Stimulated activated naive CD4-positive, alpha-beta T cell treated with Interleukin-2 at 50 U/mL for 16 hours (primary cell): ENCODE measurements around the gene TSPAN14.

Source experiments
- DNase-seq: peaks from one replicate; lab custom pipeline; 2025; lab: John Stamatoyannopoulos, UW

Gene TSPAN14

DNA sequence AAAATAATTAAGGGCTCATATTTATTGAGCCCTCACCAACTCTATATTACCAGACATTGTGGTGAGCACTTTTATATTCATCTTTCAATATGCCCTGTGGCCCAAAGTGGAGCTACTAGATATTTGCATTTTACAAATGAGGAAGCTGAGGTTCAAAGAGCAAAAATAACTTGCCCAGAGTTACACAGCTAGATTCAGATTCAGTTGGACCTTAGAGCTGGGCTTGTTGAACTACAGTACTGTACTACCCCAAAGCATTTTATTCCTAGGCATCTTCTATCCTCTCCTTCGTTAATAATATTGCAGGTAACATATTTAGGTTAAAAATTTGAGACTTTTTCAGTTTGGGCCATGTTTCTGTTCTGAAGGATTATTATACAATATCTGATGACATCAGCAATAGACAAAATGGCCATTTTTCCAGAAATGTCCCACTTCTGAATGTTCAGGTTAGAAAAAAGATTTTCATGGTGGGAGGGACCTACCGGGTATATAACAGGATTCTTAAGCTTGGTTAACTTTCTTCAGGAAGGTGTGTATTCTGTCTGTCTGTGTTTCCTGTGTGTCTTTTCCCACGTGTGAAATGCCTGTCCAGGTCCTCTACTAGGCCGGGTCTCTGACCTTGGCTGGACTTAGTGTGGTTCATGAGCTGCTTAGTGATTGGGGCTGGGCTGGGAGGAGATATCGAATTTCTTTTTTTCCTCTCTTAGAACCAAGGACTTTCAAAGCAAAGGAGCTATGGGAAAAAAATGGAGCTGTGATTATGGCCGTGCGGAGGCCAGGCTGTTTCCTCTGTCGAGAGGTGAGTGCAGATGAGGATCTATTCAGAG, 32.2 kb upstream of the TSPAN14 start:
- DNase-seq = no peak

GRCh38 chr10:80425901-80426300, 28.2 kb upstream of the TSPAN14 start:
- DNase-seq = no peak

- no peak for DNase-seq
Observed at GRCh38 chr10:80427541-80427940, 26.6 kb upstream of the TSPAN14 start.

- DNase-seq = no peak
Observed at GRCh38 chr10:80429521-80429973, 24.6 kb upstream of the TSPAN14 start.

DNA sequence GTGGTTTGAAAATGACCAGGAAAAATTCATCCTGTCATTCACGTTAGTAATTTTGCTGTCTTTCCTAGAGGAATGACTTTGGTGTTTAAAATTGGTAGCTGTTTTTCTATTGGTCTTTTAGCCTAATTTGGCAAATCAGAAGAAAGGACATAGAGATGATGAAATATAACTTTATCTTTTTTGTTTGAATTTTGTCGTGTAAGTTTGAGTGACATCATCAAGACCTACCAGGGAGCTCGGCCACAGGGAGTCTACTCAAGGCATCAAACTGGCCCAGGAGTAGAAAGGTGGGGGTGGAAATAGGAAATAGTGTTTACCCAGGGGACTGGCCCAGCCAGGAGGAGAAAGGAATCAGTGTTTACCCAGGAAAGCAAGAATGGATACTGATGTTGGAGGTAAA, 21.0 kb upstream of the TSPAN14 start:
- DNase-seq = no peak

- no peak for DNase-seq
Observed at GRCh38 chr10:80436446-80437098, 17.5 kb upstream of the TSPAN14 start.

DNA sequence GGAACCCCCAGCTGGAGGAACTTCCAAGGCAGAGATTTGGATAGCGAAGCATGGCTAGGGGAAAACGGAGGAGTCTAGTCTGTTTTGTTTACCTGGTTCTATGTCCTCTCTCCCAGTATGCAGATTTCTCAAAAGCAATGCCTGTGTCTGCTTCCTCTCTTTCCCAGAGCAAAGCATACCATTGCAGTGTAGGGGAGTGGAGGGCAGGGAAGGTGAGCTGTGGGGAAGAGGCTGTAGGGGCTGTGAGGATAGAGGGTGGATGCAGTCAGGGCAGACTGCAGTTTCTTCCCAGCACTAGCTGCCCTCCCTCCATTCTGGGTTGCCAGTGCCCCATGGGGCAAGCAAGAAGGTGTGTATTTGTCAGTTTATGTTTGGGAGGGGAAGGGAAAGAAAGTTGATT, 16.9 kb upstream of the TSPAN14 start:
- no peak for DNase-seq

DNA sequence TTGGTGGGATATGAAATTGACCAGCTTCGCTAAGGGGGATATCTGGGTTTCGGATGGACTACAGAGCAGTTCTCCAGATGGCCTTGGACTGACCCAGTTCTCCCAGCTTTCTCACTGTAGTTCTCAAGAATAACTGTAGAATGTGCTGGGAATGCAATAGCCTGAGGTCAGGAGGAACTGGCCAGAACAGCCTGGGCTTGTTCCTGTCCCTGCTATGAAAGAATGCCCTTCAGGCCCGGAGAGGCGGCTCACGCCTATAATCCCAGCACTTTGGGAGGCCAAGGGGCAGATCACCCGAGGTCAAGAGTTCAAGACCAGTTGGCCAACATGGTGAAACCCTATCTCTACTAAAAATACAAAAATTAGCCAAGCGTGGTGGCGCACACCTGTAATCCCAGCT, 12.3 kb upstream of the TSPAN14 start:
- no peak for DNase-seq

DNA sequence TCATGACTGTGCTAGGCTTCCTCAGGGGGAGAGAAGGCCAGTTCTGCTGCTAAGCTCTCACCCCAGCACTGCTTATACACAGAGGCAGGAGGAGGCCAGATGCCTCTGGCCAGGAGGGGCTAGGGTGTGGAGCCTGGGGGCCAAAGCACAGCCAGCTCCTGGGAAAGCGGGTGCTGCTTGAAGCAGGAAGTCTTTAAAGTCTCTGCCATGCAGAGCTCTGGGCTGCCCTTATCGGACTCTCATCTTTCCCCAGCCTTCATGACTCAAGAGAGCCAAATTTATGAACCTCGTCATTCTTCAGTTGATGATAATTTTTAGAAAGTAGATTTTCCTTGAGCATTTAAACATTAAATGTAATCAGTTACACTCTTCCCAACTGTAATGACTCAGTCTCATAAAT, 11.2 kb upstream of the TSPAN14 start:
- no peak for DNase-seq

- no peak for DNase-seq
Observed at GRCh38 chr10:80443531-80443974, 10.6 kb upstream of the TSPAN14 start.

GRCh38 chr10:80444124-80444523, 10.0 kb upstream of the TSPAN14 start:
- DNase-seq = no peak

- peak; percentile 41 for DNase-seq
Observed at GRCh38 chr10:80444646-80445319, 9.3 kb upstream of the TSPAN14 start.

DNA sequence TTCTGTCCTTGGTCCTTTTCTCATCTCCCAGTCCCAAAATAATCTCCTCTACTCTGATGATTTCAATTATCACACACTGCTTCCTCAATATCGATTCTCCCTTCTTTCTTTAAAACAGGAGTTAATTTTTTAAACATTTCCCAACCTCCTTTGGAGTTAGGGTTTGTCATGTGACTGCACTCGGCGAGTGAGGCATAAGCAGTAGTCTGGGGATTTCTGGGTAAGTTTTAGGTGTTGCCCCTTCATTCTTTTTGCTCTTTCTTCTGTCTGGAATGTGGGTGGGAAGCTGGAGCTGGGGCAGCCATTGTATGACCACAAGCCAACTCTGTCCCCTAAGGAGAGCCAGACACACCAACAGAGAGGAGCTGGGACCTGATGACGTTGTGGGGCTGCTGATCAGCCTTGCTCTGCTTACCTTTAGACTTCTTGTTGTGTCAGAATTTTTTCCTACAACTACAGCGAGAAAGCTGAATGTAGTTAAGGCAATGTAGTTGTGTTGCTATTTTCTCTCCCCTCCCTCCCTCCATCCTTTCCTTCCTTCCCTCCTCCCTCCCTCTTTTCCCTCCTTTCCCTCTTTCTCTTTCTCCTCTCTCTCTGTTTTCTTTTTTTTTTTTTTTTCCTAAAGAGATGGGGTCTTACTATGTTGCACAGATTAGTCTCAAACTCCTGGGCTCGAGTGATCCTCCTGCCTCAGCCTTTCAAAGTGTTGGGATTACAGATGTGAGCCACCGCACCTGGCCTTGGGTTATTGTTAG, 6.5 kb upstream of the TSPAN14 start:
- no peak for DNase-seq

DNA sequence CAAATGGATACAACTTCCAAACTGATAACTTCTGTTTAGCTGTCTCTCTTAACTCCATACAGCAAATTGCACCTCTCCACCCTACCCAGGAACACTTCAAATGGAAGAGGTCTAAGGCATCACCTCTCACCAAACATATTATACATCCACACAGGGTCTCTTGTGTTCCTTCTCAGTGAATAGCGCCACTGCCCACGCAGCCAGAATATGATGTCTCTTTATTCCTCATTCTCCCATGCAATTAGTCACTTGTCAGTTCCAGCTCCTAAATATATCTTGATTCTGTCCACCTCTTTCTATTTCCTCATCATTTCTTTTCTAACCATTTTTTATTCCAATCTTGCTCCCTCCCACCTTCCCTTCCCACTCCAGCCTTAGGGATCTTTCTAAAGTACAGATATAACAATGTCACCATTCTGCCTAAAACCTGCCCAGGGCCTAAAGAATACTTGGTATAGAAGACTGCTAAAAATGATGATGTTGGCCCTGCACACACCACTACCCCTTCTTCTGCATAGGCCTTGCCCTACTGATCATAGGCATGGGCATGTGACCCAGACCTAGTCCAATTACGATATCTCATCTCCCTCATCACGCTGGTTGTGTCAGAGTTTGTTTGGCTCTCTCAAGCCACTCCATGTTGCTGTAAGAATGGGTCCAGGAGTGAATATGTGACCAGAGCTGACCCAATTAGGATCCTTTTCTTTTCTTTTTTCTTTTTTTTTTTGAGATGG, 5.7 kb upstream of the TSPAN14 start:
- no peak for DNase-seq

GRCh38 chr10:80449520-80449919, 4.6 kb upstream of the TSPAN14 start:
- no peak for DNase-seq

DNA sequence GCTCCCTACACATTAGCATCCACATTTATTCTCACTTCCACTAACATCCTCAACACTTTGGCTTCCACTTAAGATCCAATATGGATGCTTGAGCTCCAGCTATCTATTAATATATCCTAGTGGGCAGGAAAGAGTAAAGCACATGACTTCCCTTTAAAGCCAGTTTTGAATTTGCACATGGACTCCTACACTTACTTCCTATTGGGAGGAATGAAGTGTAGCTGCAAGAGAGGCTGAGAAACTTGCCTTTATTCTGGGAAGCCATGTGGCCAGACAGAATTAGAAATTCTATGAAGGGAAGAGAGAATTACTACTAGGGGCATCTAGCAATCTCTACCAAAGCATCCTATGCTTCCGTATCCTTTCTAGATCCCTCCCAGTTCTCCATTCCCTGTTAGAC, 3.0 kb upstream of the TSPAN14 start:
- no peak for DNase-seq

DNA sequence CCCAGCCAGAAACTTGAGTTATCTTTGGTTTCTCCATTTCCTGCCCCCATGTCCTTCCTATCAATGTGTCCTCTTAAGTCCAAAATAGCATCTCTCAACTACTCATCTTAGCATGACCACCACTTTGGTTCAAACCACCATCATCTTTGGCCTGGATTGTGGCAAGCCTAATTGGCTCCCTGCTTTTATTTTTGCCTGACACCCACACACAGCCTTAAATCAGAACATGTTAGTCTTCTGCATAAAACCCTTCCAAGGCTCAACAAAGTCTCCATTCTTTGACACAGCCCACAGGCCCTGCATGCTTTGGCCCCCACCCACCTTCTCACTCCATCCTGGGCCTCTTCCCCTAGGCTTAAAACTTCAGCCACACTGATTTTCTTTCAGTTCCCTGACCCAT, 2.0 kb upstream of the TSPAN14 start:
- DNase-seq = no peak

DNA sequence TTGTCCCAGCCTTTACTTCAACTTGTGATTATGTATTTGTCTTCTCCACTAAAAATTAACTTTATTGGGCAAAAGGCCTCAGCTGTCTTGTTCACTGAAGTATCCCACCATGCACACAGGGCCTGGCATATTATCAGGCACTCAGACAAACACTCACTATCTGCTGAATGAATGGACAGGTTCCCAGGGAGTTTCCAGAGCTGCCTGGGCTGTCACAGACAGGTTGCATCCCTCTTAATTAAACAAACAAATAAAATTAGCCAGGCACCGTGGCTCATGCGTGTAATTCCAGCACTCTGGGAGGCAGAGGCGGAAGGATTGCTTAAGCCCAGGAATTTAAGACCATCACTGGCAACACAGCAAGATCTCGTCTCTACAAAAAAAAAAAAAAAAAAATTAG, 1.5 kb upstream of the TSPAN14 start:
- no peak for DNase-seq

DNA sequence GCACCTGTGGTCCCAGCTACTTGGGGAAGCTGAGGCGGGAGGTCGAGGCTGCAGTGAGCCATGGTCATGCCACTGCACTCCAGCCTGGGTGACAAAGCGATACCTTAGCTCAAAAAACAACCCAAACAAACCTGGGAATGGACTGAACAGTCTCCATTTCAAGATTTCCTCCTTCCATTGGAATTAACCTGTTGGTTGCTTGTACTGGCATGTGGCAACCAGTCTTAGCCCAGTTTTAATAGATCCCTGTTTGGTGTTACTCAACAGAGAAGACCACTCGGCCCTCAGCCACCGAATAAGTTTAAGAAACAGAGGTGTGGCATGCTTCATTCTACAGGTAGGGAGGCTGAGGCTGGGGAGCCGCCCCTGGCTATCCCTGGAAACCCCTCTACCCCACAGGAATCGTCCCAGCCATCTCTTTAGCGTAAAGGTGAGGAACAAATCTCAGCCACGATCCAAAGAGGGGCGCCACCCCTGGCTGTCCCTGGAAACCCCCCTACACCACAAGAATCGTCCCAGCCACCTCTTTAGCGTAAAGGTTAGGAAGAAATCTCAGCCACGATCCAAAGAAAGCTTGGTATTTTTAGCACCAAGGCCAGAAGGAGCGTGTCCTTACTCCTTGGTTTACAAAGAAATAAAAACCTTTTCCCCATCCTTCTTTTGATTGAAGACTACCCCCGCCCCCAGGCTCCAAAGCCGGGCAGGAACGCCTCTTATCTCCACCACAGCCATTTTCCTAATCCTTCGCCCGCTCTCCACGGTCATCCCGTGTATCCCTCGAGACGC, 861 bp upstream of the TSPAN14 start:
- no peak for DNase-seq
